ENCODE data around the gene TAAR6. TPM values are rescaled to one million over a fixed set of nuclear protein-coding genes. Genes with fewer than 3 reads are reported as not detected.

TAAR6 gene
- total RNA-seq, 4 donors from 2014 or later: not detected

DNA sequence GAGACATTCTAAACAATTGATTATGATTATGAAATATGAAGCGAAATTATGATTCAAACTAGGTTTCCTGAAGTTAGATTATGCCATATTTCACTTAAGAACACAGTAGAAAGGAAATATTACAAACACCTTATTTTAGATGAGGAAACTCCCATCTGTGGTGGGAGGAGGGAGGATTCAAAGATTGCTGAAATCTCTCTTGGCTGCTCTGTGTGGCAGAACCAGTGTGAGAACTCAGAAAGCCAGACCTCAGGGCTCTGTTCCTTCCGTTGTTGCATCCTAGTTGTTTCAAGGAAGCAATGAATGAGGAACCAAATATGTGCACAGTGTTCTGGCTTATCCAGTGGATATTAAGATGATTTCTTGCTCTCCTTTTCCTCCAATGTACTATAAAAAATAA lies 17.3 kb downstream of the TAAR6 start:
- Histone ChIP-seq H3K27ac (no peak overlapping the region), H3K36me3 (no peaks in the 10 kb centered on the region), H3K9me3 (no peaks in the 10 kb centered on the region), H3K4me1 (no peaks in the 10 kb centered on the region), H3K27me3 (no peaks in the 10 kb centered on the region), H3K4me3 (replicated peaks in 1 of 3) (no peak overlapping the region)
- no peak for TF ChIP-seq POLR2A (IDR thresholded peaks at IDR 0.05)
- TF ChIP-seq, protein P1, sequence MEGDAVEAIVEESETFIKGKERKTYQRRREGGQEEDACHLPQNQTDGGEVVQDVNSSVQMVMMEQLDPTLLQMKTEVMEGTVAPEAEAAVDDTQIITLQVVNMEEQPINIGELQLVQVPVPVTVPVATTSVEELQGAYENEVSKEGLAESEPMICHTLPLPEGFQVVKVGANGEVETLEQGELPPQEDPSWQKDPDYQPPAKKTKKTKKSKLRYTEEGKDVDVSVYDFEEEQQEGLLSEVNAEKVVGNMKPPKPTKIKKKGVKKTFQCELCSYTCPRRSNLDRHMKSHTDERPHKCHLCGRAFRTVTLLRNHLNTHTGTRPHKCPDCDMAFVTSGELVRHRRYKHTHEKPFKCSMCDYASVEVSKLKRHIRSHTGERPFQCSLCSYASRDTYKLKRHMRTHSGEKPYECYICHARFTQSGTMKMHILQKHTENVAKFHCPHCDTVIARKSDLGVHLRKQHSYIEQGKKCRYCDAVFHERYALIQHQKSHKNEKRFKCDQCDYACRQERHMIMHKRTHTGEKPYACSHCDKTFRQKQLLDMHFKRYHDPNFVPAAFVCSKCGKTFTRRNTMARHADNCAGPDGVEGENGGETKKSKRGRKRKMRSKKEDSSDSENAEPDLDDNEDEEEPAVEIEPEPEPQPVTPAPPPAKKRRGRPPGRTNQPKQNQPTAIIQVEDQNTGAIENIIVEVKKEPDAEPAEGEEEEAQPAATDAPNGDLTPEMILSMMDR (IDR thresholded peaks at IDR 0.05): no peak
- intact Hi-C loops (cut with DNase I): no loop called here
- no peak for DNase-seq
- WGBS, 2 donors: 63 to 74% methylated on average over 2 of the region's 2 CpGs

DNA sequence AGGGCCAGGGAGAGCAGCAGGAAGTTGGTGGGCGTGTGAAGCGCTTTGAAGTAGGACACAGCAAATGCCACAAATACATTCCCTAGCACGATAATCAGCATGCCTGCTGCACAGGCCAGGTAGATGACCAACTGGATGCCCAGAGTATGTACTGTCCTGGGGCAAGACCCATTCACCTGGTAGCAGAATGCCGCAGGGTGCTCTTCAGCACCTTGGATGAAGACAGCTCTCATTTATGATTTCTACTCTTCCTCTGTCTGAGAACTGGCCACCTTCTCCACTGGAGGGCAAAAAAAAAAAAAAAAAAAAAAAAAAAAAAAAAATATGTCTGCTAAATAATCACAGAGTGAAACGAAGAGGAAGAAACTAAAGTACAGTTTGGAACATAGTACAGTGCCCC lies 19.3 kb downstream of the TAAR6 start, which contains the start of gene TAAR5:
Gene TAAR5, minus strand, starts transcription at position 288 of the 400 bp plus-strand sequence. Its CDS starts 55 bp downstream, at position 233.
- Histone ChIP-seq H3K27ac (no peak within 1 kb of the TSS), H3K36me3 (no peaks in the 10 kb centered on the region), H3K9me3 (no peaks in the 10 kb centered on the region), H3K4me3 (replicated peaks in 1 of 3) (no peak within 1 kb of the TSS), H3K4me1 (no peaks in the 10 kb centered on the region), H3K27me3 (no peaks in the 10 kb centered on the region)
- WGBS, 2 donors: 79 to 82% methylated on average over 5 of the region's 5 CpGs
- intact Hi-C loops (cut with DNase I): no loop called here
- TF ChIP-seq, protein P1 (IDR thresholded peaks at IDR 0.05): no peak
- TF ChIP-seq POLR2A (IDR thresholded peaks at IDR 0.05): no peak
- DNase-seq: no peak

DNA sequence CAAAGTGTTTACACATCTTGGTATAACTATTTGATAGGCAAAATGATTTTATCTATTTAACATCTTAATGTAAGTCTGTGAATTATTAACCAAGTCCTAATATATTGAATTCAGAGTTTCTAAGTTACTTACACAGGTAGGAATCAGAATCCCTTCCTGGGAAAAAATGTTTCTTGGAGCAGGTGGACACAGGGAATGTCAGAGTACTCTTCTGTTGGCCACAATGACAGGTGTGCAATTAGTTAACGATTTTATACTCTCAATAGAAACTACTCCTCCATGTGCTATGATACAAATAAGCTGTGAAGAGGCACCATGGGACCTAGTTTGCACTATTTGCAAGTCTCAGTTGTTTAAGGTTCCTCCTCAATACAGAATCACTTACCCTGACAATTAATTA lies 20.2 kb downstream of the TAAR6 start:
- H3K9me3 ChIP-seq: no peaks in the 10 kb centered on the region
- intact Hi-C loops (cut with DNase I): no loop called here
- no peaks in the 10 kb centered on the region for H3K27me3 ChIP-seq
- no peaks in the 10 kb centered on the region for H3K36me3 ChIP-seq
- DNase-seq: no peak
- TF ChIP-seq, protein P1 (IDR thresholded peaks at IDR 0.05): no peak
- no peak for TF ChIP-seq POLR2A (IDR thresholded peaks at IDR 0.05)
- WGBS, 2 donors: 78 to 83% methylated on average over 1 of the region's 1 CpG
- H3K27ac ChIP-seq: no peak overlapping the region
- H3K4me3 ChIP-seq (replicated peaks in 1 of 3): no peak overlapping the region
- H3K4me1 ChIP-seq: no peaks in the 10 kb centered on the region

DNA sequence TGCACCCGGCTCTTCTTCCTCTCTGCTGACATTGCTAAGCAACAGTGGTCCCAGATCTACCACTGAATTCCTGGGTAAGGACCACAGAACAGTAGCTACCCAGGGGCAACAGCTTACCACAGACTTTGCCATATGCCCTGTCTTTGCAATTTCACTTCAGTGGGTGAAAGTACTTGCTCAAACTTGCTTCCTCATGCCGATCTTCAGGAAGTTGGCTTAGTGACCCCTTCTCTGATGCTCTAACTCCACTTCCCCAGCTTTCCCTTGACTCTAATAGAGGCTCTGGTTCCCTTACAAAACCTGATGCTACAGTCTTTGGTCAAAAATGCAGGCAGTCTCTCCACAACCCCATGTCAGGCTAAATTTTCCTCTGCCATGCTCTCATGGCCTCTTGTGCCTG lies 22.7 kb downstream of the TAAR6 start:
- intact Hi-C loops (cut with DNase I): no loop called here
- no peaks in the 10 kb centered on the region for H3K4me1 ChIP-seq
- no peaks in the 10 kb centered on the region for H3K9me3 ChIP-seq
- no peaks in the 10 kb centered on the region for H3K27me3 ChIP-seq
- no peak for DNase-seq
- TF ChIP-seq POLR2A (IDR thresholded peaks at IDR 0.05): no peak
- TF ChIP-seq, protein P1 (IDR thresholded peaks at IDR 0.05): no peak
- 74 to 75% methylated on average over 2 of the region's 2 CpGs for WGBS, 2 donors
- no peaks in the 10 kb centered on the region for H3K36me3 ChIP-seq
- H3K4me3 ChIP-seq (replicated peaks in 1 of 3): no peak overlapping the region
- no peak overlapping the region for H3K27ac ChIP-seq

DNA sequence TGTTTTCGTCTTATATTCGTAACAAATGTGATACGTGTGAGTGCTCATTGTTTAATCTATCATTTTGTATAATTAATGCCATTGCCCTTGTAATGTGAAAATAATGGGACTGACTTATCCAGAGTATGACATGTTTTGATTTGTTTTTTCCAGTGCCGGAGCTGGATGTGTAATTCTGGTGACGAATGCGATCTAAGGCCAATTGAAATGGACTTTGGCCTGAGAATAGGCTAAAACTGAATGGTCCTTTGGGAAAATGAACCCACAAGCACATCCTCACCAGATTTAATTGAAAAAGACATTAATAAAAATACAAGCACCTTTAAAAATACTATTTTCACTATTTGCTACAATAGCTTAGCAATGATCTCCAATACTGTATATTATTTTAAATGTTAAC lies 26.1 kb downstream of the TAAR6 start:
- intact Hi-C loops (cut with DNase I): no loop called here
- 72 to 73% methylated on average over 6 of the region's 6 CpGs for WGBS, 2 donors
- H3K9me3 ChIP-seq: no peaks in the 10 kb centered on the region
- H3K27me3 ChIP-seq: no peaks in the 10 kb centered on the region
- no peak overlapping the region for H3K4me3 ChIP-seq (replicated peaks in 1 of 3)
- no peaks in the 10 kb centered on the region for H3K36me3 ChIP-seq
- no peaks in the 10 kb centered on the region for H3K4me1 ChIP-seq
- TF ChIP-seq, protein P1 (IDR thresholded peaks at IDR 0.05): no peak
- TF ChIP-seq POLR2A (IDR thresholded peaks at IDR 0.05): no peak
- no peak overlapping the region for H3K27ac ChIP-seq
- DNase-seq: no peak
